ENCODE data around the gene SCARB1.

SCARB1 gene

GRCh38 chr12:124828264-124829007 lies 35.2 kb downstream of the SCARB1 start:
- peak; percentile 69 for FAIRE-seq
- DNase-seq (ENCODE audit: extremely low spot score, insufficient read length, low read depth): no peak

- peak; percentile 44 for FAIRE-seq
- DNase-seq (ENCODE audit: extremely low spot score, insufficient read length, low read depth): peak; percentile 44
Observed at GRCh38 chr12:124827588-124828184, 36.0 kb downstream of the SCARB1 start.

- no peak for FAIRE-seq
- DNase-seq (ENCODE audit: extremely low spot score, insufficient read length, low read depth): no peak
Observed at GRCh38 chr12:124824195-124824594, 39.5 kb downstream of the SCARB1 start.

GRCh38 chr12:124823272-124823970 lies 40.2 kb downstream of the SCARB1 start:
- DNase-seq (ENCODE audit: extremely low spot score, insufficient read length, low read depth) (no peak), FAIRE-seq (no peak)

- DNase-seq (ENCODE audit: extremely low spot score, insufficient read length, low read depth): no peak
Observed at GRCh38 chr12:124822218-124822617, 41.4 kb downstream of the SCARB1 start.

GRCh38 chr12:124821252-124822200 lies 42.1 kb downstream of the SCARB1 start:
- FAIRE-seq (no peak), DNase-seq (ENCODE audit: extremely low spot score, insufficient read length, low read depth) (no peak)

More at GRCh38 chr12:124822218-124822617, 41.4 kb downstream of the SCARB1 start:
- no peak for FAIRE-seq

GRCh38 chr12:124820199-124820598 lies 43.5 kb downstream of the SCARB1 start:
- FAIRE-seq: no peak
- no peak for DNase-seq (ENCODE audit: extremely low spot score, insufficient read length, low read depth)

- FAIRE-seq (no peak), DNase-seq (ENCODE audit: extremely low spot score, insufficient read length, low read depth) (no peak)
Observed at GRCh38 chr12:124819525-124819924, 44.1 kb downstream of the SCARB1 start.

GRCh38 chr12:124819080-124819479 lies 44.6 kb downstream of the SCARB1 start:
- DNase-seq (ENCODE audit: extremely low spot score, insufficient read length, low read depth): no peak
- FAIRE-seq: no peak

- DNase-seq (ENCODE audit: extremely low spot score, insufficient read length, low read depth) (no peak), FAIRE-seq (no peak)
Observed at GRCh38 chr12:124817076-124818000, 46.3 kb downstream of the SCARB1 start.

GRCh38 chr12:124816295-124816854 lies 47.3 kb downstream of the SCARB1 start:
- no peak for FAIRE-seq
- DNase-seq (ENCODE audit: extremely low spot score, insufficient read length, low read depth): no peak

- FAIRE-seq (no peak), DNase-seq (ENCODE audit: extremely low spot score, insufficient read length, low read depth) (no peak)
Observed at GRCh38 chr12:124814741-124815613, 48.7 kb downstream of the SCARB1 start.

- FAIRE-seq: no peak
Observed at GRCh38 chr12:124813782-124814181, 49.9 kb downstream of the SCARB1 start.

GRCh38 chr12:124812979-124813378 lies 50.7 kb downstream of the SCARB1 start:
- DNase-seq (ENCODE audit: extremely low spot score, insufficient read length, low read depth): no peak
- FAIRE-seq: no peak

More at GRCh38 chr12:124813782-124814181, 49.9 kb downstream of the SCARB1 start:
- no peak for DNase-seq (ENCODE audit: extremely low spot score, insufficient read length, low read depth)

GRCh38 chr12:124812356-124812755 lies 51.3 kb downstream of the SCARB1 start:
- FAIRE-seq (no peak), DNase-seq (ENCODE audit: extremely low spot score, insufficient read length, low read depth) (no peak)

- FAIRE-seq: no peak
- DNase-seq (ENCODE audit: extremely low spot score, insufficient read length, low read depth): no peak
Observed at GRCh38 chr12:124811633-124812032, 52.0 kb downstream of the SCARB1 start.

GRCh38 chr12:124809878-124810277 lies 53.8 kb downstream of the SCARB1 start:
- DNase-seq (ENCODE audit: extremely low spot score, insufficient read length, low read depth) (no peak), FAIRE-seq (no peak)

- FAIRE-seq (no peak), DNase-seq (ENCODE audit: extremely low spot score, insufficient read length, low read depth) (no peak)
Observed at GRCh38 chr12:124809391-124809790, 54.3 kb downstream of the SCARB1 start.

Data from GM18507 (cell line).